ENCODE results near the gene GSK3A. TPM values are rescaled to one million over a fixed set of nuclear protein-coding genes. Genes with fewer than 3 reads are reported as not detected.
"Not testable (repeated sequence)": the region's sequence is repeated elsewhere in the genome, so short reads cannot be mapped to it uniquely, and the experiment has no call there.

GSK3A gene
- total RNA-seq, 2 experiments from 2014 or later: 30.5 to 31.7 TPM

DNA sequence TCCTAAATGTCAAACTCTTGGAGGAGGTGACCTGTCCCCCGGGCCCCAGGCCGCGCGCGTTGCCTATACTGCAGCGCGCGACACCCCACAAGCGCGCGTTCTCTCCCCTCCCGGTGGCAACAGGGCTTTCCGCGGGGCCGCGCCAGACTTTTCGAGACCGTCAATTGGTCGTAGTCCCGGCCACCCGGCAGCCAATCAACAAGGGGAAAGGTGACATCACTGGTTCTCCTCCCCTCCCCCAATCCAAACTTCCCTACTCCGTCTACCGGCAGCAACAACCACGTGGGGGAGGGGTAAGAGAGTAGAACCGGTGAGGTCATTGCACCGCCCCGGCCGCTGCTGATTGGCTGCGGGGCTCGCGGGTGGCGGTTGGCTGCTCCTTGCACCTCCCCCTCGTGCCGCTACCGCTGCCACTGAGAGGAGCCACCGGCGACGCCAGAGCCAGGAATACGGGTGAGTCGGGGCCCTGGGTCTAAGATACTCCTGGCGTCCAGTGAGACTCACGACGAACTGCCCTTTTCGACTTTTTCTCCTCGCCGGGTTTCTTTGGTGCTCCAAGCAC, 25.8 kb upstream of the GSK3A start:
- Mint-ChIP-seq H3K4me3 (no peak overlapping the region), H3K27me3 (no peaks in the 10 kb centered on the region), H3K36me3 (ENCODE audit: low read depth) (peaks cover 8% of the 10 kb centered on the region), H3K27ac (no peak overlapping the region), H3K9me3 (no peaks in the 10 kb centered on the region), H3K4me1 (ENCODE audit: low read depth) (peaks cover 26% of the 10 kb centered on the region)
- DNase-seq (peak; percentile 100), ATAC-seq (peak; percentile 62)
- POLR2A ChIA-PET: interaction anchor here (0.8 to 1.4 kb wide), 3 partner anchors 14 to 34 kb away, joined by 3 to 11 read pairs (median 4); partner anchors contain the start of genes PAFAH1B3 and PRR19
- TF ChIP-seq, protein P1, sequence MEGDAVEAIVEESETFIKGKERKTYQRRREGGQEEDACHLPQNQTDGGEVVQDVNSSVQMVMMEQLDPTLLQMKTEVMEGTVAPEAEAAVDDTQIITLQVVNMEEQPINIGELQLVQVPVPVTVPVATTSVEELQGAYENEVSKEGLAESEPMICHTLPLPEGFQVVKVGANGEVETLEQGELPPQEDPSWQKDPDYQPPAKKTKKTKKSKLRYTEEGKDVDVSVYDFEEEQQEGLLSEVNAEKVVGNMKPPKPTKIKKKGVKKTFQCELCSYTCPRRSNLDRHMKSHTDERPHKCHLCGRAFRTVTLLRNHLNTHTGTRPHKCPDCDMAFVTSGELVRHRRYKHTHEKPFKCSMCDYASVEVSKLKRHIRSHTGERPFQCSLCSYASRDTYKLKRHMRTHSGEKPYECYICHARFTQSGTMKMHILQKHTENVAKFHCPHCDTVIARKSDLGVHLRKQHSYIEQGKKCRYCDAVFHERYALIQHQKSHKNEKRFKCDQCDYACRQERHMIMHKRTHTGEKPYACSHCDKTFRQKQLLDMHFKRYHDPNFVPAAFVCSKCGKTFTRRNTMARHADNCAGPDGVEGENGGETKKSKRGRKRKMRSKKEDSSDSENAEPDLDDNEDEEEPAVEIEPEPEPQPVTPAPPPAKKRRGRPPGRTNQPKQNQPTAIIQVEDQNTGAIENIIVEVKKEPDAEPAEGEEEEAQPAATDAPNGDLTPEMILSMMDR (IDR thresholded peaks at IDR 0.05): no peak
- intact Hi-C loops (cut with micrococcal nuclease): loop anchor here (2.0 kb wide), 1 partner anchor 13 kb away; the partner anchor contains the start of gene ERF
- CTCF ChIA-PET: interaction anchor here (0.6 to 1.0 kb wide), 2 partner anchors 136 to 184 kb away, joined by 3 read pairs; no protein-coding TSS in a partner anchor

GRCh38 chr19:42267644-42268141, 25.3 kb upstream of the GSK3A start:
- Mint-ChIP-seq H3K4me1 (ENCODE audit: low read depth) (peaks cover 26% of the 10 kb centered on the region), H3K27me3 (no peaks in the 10 kb centered on the region), H3K9me3 (no peaks in the 10 kb centered on the region), H3K27ac (no peak overlapping the region), H3K4me3 (no peak overlapping the region), H3K36me3 (ENCODE audit: low read depth) (peaks cover 7% of the 10 kb centered on the region)
- intact Hi-C loops (cut with micrococcal nuclease): loop anchor here (2.0 kb wide), 1 partner anchor 13 kb away; the partner anchor contains the start of gene ERF
- ChIA-PET POLR2A (interaction anchor here (0.8 to 1.4 kb wide), 6 partner anchors 9 to 34 kb away, joined by 3 to 11 read pairs (median 4); partner anchors contain the start of genes ERF, PAFAH1B3 and PRR19), CTCF (interaction anchor here (0.6 to 1.3 kb wide), 4 partner anchors 12 to 185 kb away, joined by 3 to 4 read pairs (median 3); no protein-coding TSS in a partner anchor)
- ATAC-seq: no peak
- TF ChIP-seq, protein P1 (IDR thresholded peaks at IDR 0.05): no peak
- DNase-seq: no peak

GRCh38 chr19:42266928-42267603, 24.7 kb upstream of the GSK3A start:
- H3K9me3 Mint-ChIP-seq; ATAC-seq; H3K4me3 Mint-ChIP-seq; H3K27me3 Mint-ChIP-seq; H3K27ac Mint-ChIP-seq; DNase-seq; intact Hi-C loops (cut with micrococcal nuclease); H3K36me3 Mint-ChIP-seq (ENCODE audit: low read depth): not testable (repeated sequence)
- ChIA-PET CTCF (interaction anchor here (0.6 to 1.3 kb wide), 4 partner anchors 11 to 185 kb away, joined by 3 to 4 read pairs (median 3); no protein-coding TSS in a partner anchor), POLR2A (interaction anchor here (0.9 to 1.4 kb wide), 6 partner anchors 9 to 35 kb away, joined by 3 to 11 read pairs (median 4); partner anchors contain the start of genes ERF, PAFAH1B3 and PRR19)
- H3K4me1 Mint-ChIP-seq (ENCODE audit: low read depth): peaks cover 28% of the 10 kb centered on the region

GRCh38 chr19:42266105-42266504, 23.7 kb upstream of the GSK3A start:
- POLR2A ChIA-PET: interaction anchor here (1.4 kb wide), 1 partner anchor 14 kb away, joined by 5 read pairs; no protein-coding TSS in a partner anchor
- H3K36me3 Mint-ChIP-seq (ENCODE audit: low read depth); H3K27ac Mint-ChIP-seq; CTCF ChIA-PET; H3K4me3 Mint-ChIP-seq; intact Hi-C loops (cut with micrococcal nuclease); H3K9me3 Mint-ChIP-seq; DNase-seq; H3K27me3 Mint-ChIP-seq; ATAC-seq: not testable (repeated sequence)
- H3K4me1 Mint-ChIP-seq (ENCODE audit: low read depth): peaks cover 25% of the 10 kb centered on the region

- ChIA-PET POLR2A (interaction anchor here (0.9 to 1.0 kb wide), 2 partner anchors 17 to 18 kb away, joined by 3 read pairs; no protein-coding TSS in a partner anchor), CTCF (interaction anchor here (0.8 to 1.8 kb wide), 3 partner anchors 18 to 129 kb away, joined by 3 to 9 read pairs (median 4); no protein-coding TSS in a partner anchor)
- H3K4me3 Mint-ChIP-seq: no peak overlapping the region
- peaks cover 4% of the 10 kb centered on the region for H3K4me1 Mint-ChIP-seq (ENCODE audit: low read depth)
- TF ChIP-seq, protein P1 (IDR thresholded peaks at IDR 0.05): no peak
- peaks cover under 1% of the 10 kb centered on the region for H3K27me3 Mint-ChIP-seq
- H3K27ac Mint-ChIP-seq: no peak overlapping the region
- no peaks in the 10 kb centered on the region for H3K9me3 Mint-ChIP-seq
- intact Hi-C loops (cut with micrococcal nuclease): no loop called here
- ATAC-seq: peak; percentile 84
- DNase-seq: no peak
- H3K36me3 Mint-ChIP-seq (ENCODE audit: low read depth): no peaks in the 10 kb centered on the region
Measured at GRCh38 chr19:42261763-42262162, 19.4 kb upstream of the GSK3A start.

DNA sequence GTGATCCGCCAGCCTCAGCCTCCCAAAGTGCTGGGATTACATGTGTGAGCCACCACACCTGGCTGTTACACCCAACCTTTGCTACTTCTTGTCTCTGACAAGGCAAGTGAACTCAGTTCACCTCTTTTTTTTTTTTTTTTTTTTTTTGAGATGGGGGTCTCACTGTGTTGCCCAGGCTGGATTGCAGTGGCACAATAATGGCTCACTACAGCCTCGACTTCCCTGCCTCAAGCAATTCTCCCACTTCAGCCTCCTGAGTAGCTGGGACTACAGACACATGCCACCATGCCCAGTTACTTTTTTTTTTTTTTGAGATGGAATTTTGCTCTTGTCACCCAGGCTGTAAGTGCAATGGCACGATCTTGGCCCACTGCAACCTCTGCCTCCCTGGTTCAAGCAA, 15.4 kb upstream of the GSK3A start:
- DNase-seq; intact Hi-C loops (cut with micrococcal nuclease); H3K9me3 Mint-ChIP-seq; H3K27me3 Mint-ChIP-seq; H3K4me3 Mint-ChIP-seq; H3K27ac Mint-ChIP-seq; ATAC-seq; H3K36me3 Mint-ChIP-seq (ENCODE audit: low read depth): not testable (repeated sequence)
- POLR2A ChIA-PET: interaction anchor here (1.0 to 1.4 kb wide), 2 partner anchors 9 to 12 kb away, joined by 4 read pairs; no protein-coding TSS in a partner anchor
- CTCF ChIA-PET: interaction anchor here (0.8 kb wide), 1 partner anchor 22 kb away, joined by 5 read pairs; no protein-coding TSS in a partner anchor
- peaks cover 11% of the 10 kb centered on the region for H3K4me1 Mint-ChIP-seq (ENCODE audit: low read depth)
